Tibial artery (tissue), 4 donors: ENCODE results near the gene STPG4.
A peak's percentile ranks its signal among the peaks of the same experiment; 100 is the strongest.
"Not testable (repeated sequence)": the region's sequence is repeated elsewhere in the genome, so short reads cannot be mapped to it uniquely, and the experiment has no call there.

Experiments
- DNase-seq, 2 donors: peaks; one replicate each; pipeline ENCODE4 v3.0.0-alpha.2; 2019
- H3K27ac ChIP-seq, 2 donors: fragments of 200-600 bp; sonication (generic) in 1 of 2; 1 replicate in 1 of 2; 2 replicates in 1 of 2; pipeline ENCODE4 v1.5.1; 2018 to 2019; ENCODE audit warnings: mild to moderate bottlenecking in 1 of 2
- H3K27me3 ChIP-seq, 2 donors: fragments of 200-600 bp; sonication (generic) in 1 of 2; one replicate each; pipeline versions ENCODE4 v1.5.1 to v1.6.0; 2016 to 2019
- H3K36me3 ChIP-seq, 3 donors: fragments of 200-600 bp; sonication (generic) in 2 of 3; one replicate each; pipeline ENCODE4 v1.5.1; 2016 to 2019; ENCODE audit warnings: mild to moderate bottlenecking in 2 of 3
- H3K4me1 ChIP-seq, 4 donors: fragments of 200-600 bp; sonication (generic) in 2 of 4; 1 replicate in 3 of 4; 2 replicates in 1 of 4; pipeline ENCODE4 v1.5.1; 2016 to 2019
- H3K4me3 ChIP-seq, 2 donors: fragments of 200-600 bp; sonication (generic) in 1 of 2; 1 replicate in 1 of 2; 2 replicates in 1 of 2; pipeline ENCODE4 v1.5.1; 2018 to 2019; ENCODE audit warnings: mild to moderate bottlenecking in 2 of 2
- H3K9me3 ChIP-seq, 3 donors: fragments of 200-600 bp; sonication (generic) in 1 of 3; one replicate each; pipeline ENCODE4 v1.5.1; 2016 to 2019
- CTCF ChIP-seq, 2 experiments: fragments of 200-600 bp in 1 of 2; fragments of 450-650 bp in 1 of 2; IDR thresholded peaks; one replicate each; pipeline ENCODE4 v1.5.1; 2017 to 2019; ENCODE audit warnings: antibody characterized with exemption in 2 of 2, mild to moderate bottlenecking in 1 of 2, moderate library complexity in 1 of 2
- intact Hi-C: fragments of 100-400 bp; cut with DNase I; formaldehyde crosslinking; loops from one replicate; pipeline ENCODE4 v1.15.0; 2023; ENCODE audit warnings: low total_unique reads

The STPG4 gene

GRCh38 chr2:47190188-47190881 lies 35.2 kb upstream of the STPG4 start:
- intact Hi-C loops = no loop called here
- H3K27me3 ChIP-seq = no peaks in the 10 kb centered on the region
- H3K4me3 ChIP-seq = no peak overlapping the region
- H3K4me1 ChIP-seq = peaks cover 0 to 47% (median 26%) of the 10 kb centered on the region in 4 donors
- DNase-seq = no peak
- H3K27ac ChIP-seq = peak overlapping the region in 1 of 2 donors; percentile 67
- TF ChIP-seq CTCF (IDR thresholded peaks at IDR 0.05) = no peak
- no peaks in the 10 kb centered on the region for H3K9me3 ChIP-seq
- H3K36me3 ChIP-seq = no peaks in the 10 kb centered on the region

GRCh38 chr2:47189635-47190034 lies 34.5 kb upstream of the STPG4 start:
- peaks cover 0 to 47% (median 26%) of the 10 kb centered on the region in 4 donors for H3K4me1 ChIP-seq
- no peak for DNase-seq
- H3K27ac ChIP-seq = peak overlapping the region; percentile 31 to 67
- H3K36me3 ChIP-seq = no peaks in the 10 kb centered on the region
- intact Hi-C loops = no loop called here
- H3K9me3 ChIP-seq = no peaks in the 10 kb centered on the region
- no peak for TF ChIP-seq CTCF (IDR thresholded peaks at IDR 0.05)
- H3K4me3 ChIP-seq = no peak overlapping the region
- H3K27me3 ChIP-seq = no peaks in the 10 kb centered on the region

GRCh38 chr2:47187069-47187468 lies 32.0 kb upstream of the STPG4 start:
- Histone ChIP-seq H3K4me3 (no peak overlapping the region), H3K4me1 (peaks cover 0 to 34% (median 15%) of the 10 kb centered on the region in 4 donors), H3K27me3 (no peaks in the 10 kb centered on the region), H3K36me3 (no peaks in the 10 kb centered on the region), H3K27ac (no peak overlapping the region), H3K9me3 (no peaks in the 10 kb centered on the region)
- intact Hi-C loops = no loop called here
- DNase-seq = no peak
- no peak for TF ChIP-seq CTCF (IDR thresholded peaks at IDR 0.05)

GRCh38 chr2:47186351-47186750 lies 31.2 kb upstream of the STPG4 start:
- H3K36me3 ChIP-seq = no peaks in the 10 kb centered on the region
- DNase-seq = no peak
- H3K27me3 ChIP-seq = no peaks in the 10 kb centered on the region
- H3K27ac ChIP-seq = no peak overlapping the region
- intact Hi-C loops = no loop called here
- no peak for TF ChIP-seq CTCF (IDR thresholded peaks at IDR 0.05)
- peaks cover 0 to 26% (median 10%) of the 10 kb centered on the region in 4 donors for H3K4me1 ChIP-seq
- H3K9me3 ChIP-seq = no peaks in the 10 kb centered on the region
- H3K4me3 ChIP-seq = no peak overlapping the region

- H3K4me3 ChIP-seq, H3K36me3 ChIP-seq, H3K27ac ChIP-seq, H3K27me3 ChIP-seq, intact Hi-C loops, H3K9me3 ChIP-seq, DNase-seq: not testable (repeated sequence)
- peaks cover 0 to 14% (median 6%) of the 10 kb centered on the region in 4 donors for H3K4me1 ChIP-seq
Observed at GRCh38 chr2:47185098-47185497, 30.0 kb upstream of the STPG4 start.

GRCh38 chr2:47181176-47181575 lies 26.1 kb upstream of the STPG4 start:
- Histone ChIP-seq H3K9me3 (no peaks in the 10 kb centered on the region), H3K27ac (no peak overlapping the region), H3K36me3 (no peaks in the 10 kb centered on the region), H3K4me1 (peaks cover 0 to 4% (median 0%) of the 10 kb centered on the region in 4 donors), H3K27me3 (no peaks in the 10 kb centered on the region), H3K4me3 (no peak overlapping the region)
- TF ChIP-seq CTCF (IDR thresholded peaks at IDR 0.05) = no peak
- no peak for DNase-seq
- intact Hi-C loops = loop anchor here (5.0 kb wide), 1 partner anchor 91 kb away; no protein-coding TSS in a partner anchor
